H9 (cell line): Measurements from ENCODE around the gene JAK1. TPM values are rescaled to one million over a fixed set of nuclear protein-coding genes. Genes with fewer than 3 reads are reported as not detected.

Experiments
- DNase-seq: peaks from one replicate; pipeline ENCODE4 v3.0.0-alpha.2; 2017
- H2AFZ ChIP-seq: one replicate; pipeline ENCODE4 v1.6.1; 2013; ENCODE audit warnings: mild to moderate bottlenecking, low read length, control low read depth, moderate library complexity
- H2AK5ac ChIP-seq: 2 replicates; pipeline ENCODE4 v1.6.1; 2013; ENCODE audit warnings: low read length, control low read depth, mixed read lengths; ENCODE audit not compliant: insufficient read length
- H2BK120ac ChIP-seq: one replicate; pipeline ENCODE4 v1.6.1; 2013; ENCODE audit warnings: low read depth, mild to moderate bottlenecking, low read length, control low read depth, inconsistent platforms; ENCODE audit not compliant: poor library complexity, severe bottlenecking
- H2BK12ac ChIP-seq: 2 replicates; pipeline ENCODE4 v1.6.1; 2013; ENCODE audit warnings: low read length, control low read depth, mixed read lengths, low read depth; ENCODE audit not compliant: insufficient read length
- H2BK15ac ChIP-seq: 2 replicates; pipeline ENCODE4 v1.6.1; 2013; ENCODE audit warnings: low read depth, low read length, control low read depth
- H2BK20ac ChIP-seq: one replicate; pipeline ENCODE4 v1.6.1; 2013; ENCODE audit warnings: low read depth, mild to moderate bottlenecking, low read length, control low read depth, inconsistent platforms; ENCODE audit not compliant: poor library complexity, severe bottlenecking
- H2BK5ac ChIP-seq: 2 replicates; pipeline ENCODE4 v1.6.1; 2013; ENCODE audit warnings: low read length, control low read depth, mixed read lengths; ENCODE audit not compliant: insufficient read length
- H3K14ac ChIP-seq: 2 replicates; pipeline ENCODE4 v1.6.1; 2013; ENCODE audit warnings: low read length, control low read depth; ENCODE audit not compliant: insufficient read depth
- H3K18ac ChIP-seq: 2 replicates; pipeline ENCODE4 v1.6.1; 2013; ENCODE audit warnings: low read depth, mild to moderate bottlenecking, mixed read lengths, low read length, control low read depth; ENCODE audit not compliant: insufficient read length
- H3K23ac ChIP-seq: 2 replicates; pipeline ENCODE4 v1.6.1; 2013; ENCODE audit warnings: low read length, control low read depth, mixed read lengths, low read depth; ENCODE audit not compliant: insufficient read length
- H3K23me2 ChIP-seq: 2 replicates; pipeline ENCODE4 v1.6.1; 2013; ENCODE audit warnings: low read depth, mild to moderate bottlenecking, mixed read lengths, low read length, control low read depth; ENCODE audit not compliant: insufficient read length, poor library complexity, severe bottlenecking
- H3K27ac ChIP-seq: 2 replicates; pipeline ENCODE4 v1.5.1; 2013; ENCODE audit warnings: low read length, control low read depth, mixed read lengths, low read depth; ENCODE audit not compliant: insufficient read length
- H3K27me3 ChIP-seq: 2 replicates; pipeline ENCODE4 v1.6.1; 2013; ENCODE audit warnings: low read length, control low read depth, inconsistent platforms; ENCODE audit not compliant: insufficient read depth
- H3K4ac ChIP-seq: 2 replicates; pipeline ENCODE4 v1.6.1; 2013; ENCODE audit warnings: low read depth, mild to moderate bottlenecking, control low read depth, inconsistent platforms, low read length, moderate library complexity
- H3K4me1 ChIP-seq: 2 replicates; pipeline ENCODE4 v1.6.1; 2013; ENCODE audit warnings: low read length, control low read depth, inconsistent platforms; ENCODE audit not compliant: insufficient read depth
- H3K4me2 ChIP-seq: 2 replicates; pipeline ENCODE4 v1.6.1; 2013; ENCODE audit warnings: low read length, control low read depth, mixed read lengths; ENCODE audit not compliant: insufficient read length, insufficient read depth
- H3K56ac ChIP-seq: 2 replicates; pipeline ENCODE4 v1.6.1; 2013; ENCODE audit warnings: low read depth, mild to moderate bottlenecking, mixed read lengths, low read length, control low read depth; ENCODE audit not compliant: insufficient read length
- H3K79me1 ChIP-seq: 2 replicates; pipeline ENCODE4 v1.6.1; 2013; ENCODE audit warnings: low read depth, mild to moderate bottlenecking, moderate library complexity, low read length, control low read depth, inconsistent platforms; ENCODE audit not compliant: insufficient read depth, poor library complexity, severe bottlenecking
- H3K79me2 ChIP-seq: 2 replicates; pipeline ENCODE4 v1.6.1; 2013; ENCODE audit warnings: low read length, control low read depth, inconsistent platforms; ENCODE audit not compliant: insufficient read depth
- H3K9ac ChIP-seq: 2 replicates; pipeline ENCODE4 v1.6.1; 2013; ENCODE audit warnings: low read length, control low read depth, mixed read lengths; ENCODE audit not compliant: insufficient read length; ENCODE audit errors: extremely low read depth
- H3K9me3 ChIP-seq: one replicate; pipeline ENCODE4 v1.6.1; 2013; ENCODE audit warnings: low read depth, low read length, inconsistent platforms; ENCODE audit not compliant: control insufficient read depth
- H3T11ph ChIP-seq: one replicate; pipeline ENCODE4 v1.6.1; 2013; ENCODE audit warnings: mild to moderate bottlenecking, low read length, control low read depth, inconsistent platforms
- H4K20me1 ChIP-seq: one replicate; pipeline ENCODE4 v1.6.1; 2013; ENCODE audit not compliant: control insufficient read depth, insufficient read length, insufficient read depth
- H4K5ac ChIP-seq: 2 replicates; pipeline ENCODE4 v1.6.1; 2013; ENCODE audit warnings: low read depth, mild to moderate bottlenecking, mixed read lengths, low read length, control low read depth; ENCODE audit not compliant: insufficient read length
- H4K8ac ChIP-seq: replicated peaks from 2 replicates; pipeline ENCODE4 v1.6.1; 2013; ENCODE audit warnings: low read length, control low read depth, mixed read lengths, low read depth; ENCODE audit not compliant: insufficient read length
- H4K91ac ChIP-seq: 2 replicates; pipeline ENCODE4 v1.6.1; 2013; ENCODE audit warnings: low read depth, mild to moderate bottlenecking, moderate library complexity, mixed read lengths, low read length, control low read depth; ENCODE audit not compliant: insufficient read length
- H3K27ac Mint-ChIP-seq, 3 experiments: 2 replicates in 2 of 3; 3 replicates in 1 of 3; pipeline ENCODE4 v1.8.0; 2020 to 2021; ENCODE audit warnings: mixed read lengths in 3 of 3, mild to moderate bottlenecking in 1 of 3, moderate library complexity in 1 of 3
- H3K27me3 Mint-ChIP-seq: 2 replicates; pipeline ENCODE4 v1.8.0; 2021; ENCODE audit warnings: low read depth, mild to moderate bottlenecking, moderate library complexity, mixed read lengths
- H3K36me3 Mint-ChIP-seq, 3 experiments: 2 replicates in 2 of 3; 3 replicates in 1 of 3; pipeline ENCODE4 v1.8.0; 2020 to 2021; ENCODE audit warnings: low read depth in 3 of 3, mixed read lengths in 3 of 3; ENCODE audit not compliant: insufficient read depth in 1 of 3
- H3K4me1 Mint-ChIP-seq, 2 experiments: 2 replicates each; pipeline ENCODE4 v1.8.0; 2020; ENCODE audit warnings: mixed read lengths in 2 of 2
- H3K4me3 Mint-ChIP-seq, 2 experiments: 2 replicates in 1 of 2; 3 replicates in 1 of 2; pipeline ENCODE4 v1.8.0; 2020 to 2021; ENCODE audit warnings: mild to moderate bottlenecking in 2 of 2, mixed read lengths in 2 of 2, moderate library complexity in 1 of 2
- H3K9me3 Mint-ChIP-seq, 2 experiments: 2 replicates in 1 of 2; 3 replicates in 1 of 2; pipeline ENCODE4 v1.8.0; 2020; ENCODE audit warnings: mild to moderate bottlenecking in 2 of 2, mixed read lengths in 2 of 2, moderate library complexity in 1 of 2
- CTCF ChIP-seq: fragments of 200-600 bp; sonication (generic); conservative IDR thresholded peaks from 3 replicates; pipeline ENCODE4 v1.8.0; 2021; ENCODE audit warnings: antibody characterized with exemption, mild to moderate bottlenecking
- total RNA-seq: library from RNA; stranded (reverse); gene quantifications from 2 replicates; pipeline ENCODE4 v1.2.1, GENCODE V29; 2021

Gene JAK1
- total RNA-seq, 1 experiment from 2014 or later, result 12.8 TPM

GRCh38 chr1:64979358-64979757 lies 13.0 kb upstream of the JAK1 start:
- Histone ChIP-seq H4K8ac (no peak overlapping the region), H3K18ac (no peak overlapping the region), H3K9ac (no peak overlapping the region), H2BK5ac (no peak overlapping the region), H4K20me1 (no peaks in the 10 kb centered on the region), H3K4ac (no peak overlapping the region), H3K56ac (no peak overlapping the region), H3T11ph (no peak overlapping the region), H4K91ac (no peak overlapping the region), H2BK20ac (no peak overlapping the region), H2BK12ac (no peak overlapping the region), H3K23ac (no peak overlapping the region), H3K27ac (no peak overlapping the region), H3K79me2 (no peaks in the 10 kb centered on the region), H3K9me3 (no peaks in the 10 kb centered on the region), H3K4me1 (peaks cover 12% of the 10 kb centered on the region), H4K5ac (no peak overlapping the region), H3K79me1 (no peaks in the 10 kb centered on the region), H2BK15ac (no peak overlapping the region), H3K4me2 (no peak overlapping the region), H3K23me2 (no peaks in the 10 kb centered on the region), H2AK5ac (no peak overlapping the region), H2AFZ (no peak overlapping the region), H3K14ac (no peak overlapping the region), H3K27me3 (no peaks in the 10 kb centered on the region; the same call in 1 of the 2 replicates), H2BK120ac (no peak overlapping the region)
- H3K27ac Mint-ChIP-seq, result no peak overlapping the region
- no peaks in the 10 kb centered on the region for H3K9me3 Mint-ChIP-seq
- H3K4me1 Mint-ChIP-seq, result peaks cover 10% of the 10 kb centered on the region in 2 experiments
- TF ChIP-seq CTCF, result no peak
- no peak overlapping the region for H3K4me3 Mint-ChIP-seq
- H3K36me3 Mint-ChIP-seq, result no peaks in the 10 kb centered on the region
- H3K27me3 Mint-ChIP-seq, result peaks cover 4% of the 10 kb centered on the region
- DNase-seq, result no peak
